GM12864 (cell line): Measurements from ENCODE around the gene IER5.
A peak's percentile ranks its signal among the peaks of the same experiment; 100 is the strongest.
"Not testable (repeated sequence)": the region's sequence is repeated elsewhere in the genome, so short reads cannot be mapped to it uniquely, and the experiment has no call there.

Experiments
- DNase-seq: peaks from one replicate; pipeline ENCODE4 v3.0.0-alpha.2; 2011; ENCODE audit warnings: low read depth
- H3K4me3 ChIP-seq: 2 replicates; pipeline ENCODE4 v1.5.1; 2011; ENCODE audit warnings: mild to moderate bottlenecking, low read depth, low read length, control low read depth
- CTCF ChIP-seq: IDR thresholded peaks from 2 replicates; pipeline ENCODE4 v1.5.1; 2011; ENCODE audit warnings: low read depth, mild to moderate bottlenecking, moderate library complexity, low read length, control low read depth, inconsistent platforms; ENCODE audit errors: missing control alignments

Gene IER5

DNA sequence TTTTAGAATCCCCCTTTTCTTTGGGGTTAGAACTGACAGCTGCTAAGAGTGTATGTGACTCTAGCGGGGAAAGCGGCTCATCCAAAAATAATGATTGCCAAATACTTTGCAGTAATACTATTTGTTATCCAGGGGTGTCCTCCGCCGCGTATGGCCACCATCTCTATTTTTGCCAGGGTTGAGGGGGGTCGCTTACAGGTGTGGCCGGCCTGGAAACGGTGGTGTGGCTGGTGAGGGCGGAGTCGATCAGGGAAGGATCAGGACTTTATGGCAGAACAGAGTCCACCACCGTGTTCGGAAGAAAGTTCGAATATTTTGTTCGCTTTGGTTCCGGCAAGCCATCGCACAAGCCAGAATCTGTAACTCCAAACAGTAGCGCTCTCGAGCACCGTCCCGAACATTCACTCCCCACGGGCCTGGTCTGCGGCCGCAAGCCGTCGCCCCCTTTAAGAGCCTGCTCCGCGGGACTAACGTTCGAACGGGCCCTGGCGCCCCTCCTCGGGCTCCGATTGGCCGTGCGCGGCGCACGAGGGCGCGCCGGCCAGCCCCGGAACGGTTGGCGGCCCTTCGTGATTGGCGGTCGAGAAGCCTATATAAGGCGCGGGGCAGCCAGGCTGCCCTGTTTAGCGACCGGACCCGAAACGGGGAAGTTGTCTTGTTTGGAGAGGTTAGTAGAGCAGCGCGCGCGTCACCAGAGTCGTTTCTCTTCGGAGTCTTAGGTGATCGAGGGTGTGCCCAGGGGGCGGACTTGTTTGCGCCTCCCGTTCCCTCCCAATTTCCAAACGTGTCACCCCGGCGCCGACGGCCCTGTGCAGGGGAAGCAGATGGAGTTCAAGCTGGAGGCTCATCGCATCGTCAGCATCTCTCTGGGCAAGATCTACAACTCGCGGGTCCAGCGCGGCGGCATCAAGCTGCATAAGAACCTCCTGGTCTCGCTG, at the start of gene IER5:
TSS of gene IER5 (plus strand) at position 622 of the 938 bp plus-strand sequence. CDS start at position 825, 203 bp downstream.
- DNase-seq: peak; percentile 93
- TF ChIP-seq CTCF: no peak

DNA sequence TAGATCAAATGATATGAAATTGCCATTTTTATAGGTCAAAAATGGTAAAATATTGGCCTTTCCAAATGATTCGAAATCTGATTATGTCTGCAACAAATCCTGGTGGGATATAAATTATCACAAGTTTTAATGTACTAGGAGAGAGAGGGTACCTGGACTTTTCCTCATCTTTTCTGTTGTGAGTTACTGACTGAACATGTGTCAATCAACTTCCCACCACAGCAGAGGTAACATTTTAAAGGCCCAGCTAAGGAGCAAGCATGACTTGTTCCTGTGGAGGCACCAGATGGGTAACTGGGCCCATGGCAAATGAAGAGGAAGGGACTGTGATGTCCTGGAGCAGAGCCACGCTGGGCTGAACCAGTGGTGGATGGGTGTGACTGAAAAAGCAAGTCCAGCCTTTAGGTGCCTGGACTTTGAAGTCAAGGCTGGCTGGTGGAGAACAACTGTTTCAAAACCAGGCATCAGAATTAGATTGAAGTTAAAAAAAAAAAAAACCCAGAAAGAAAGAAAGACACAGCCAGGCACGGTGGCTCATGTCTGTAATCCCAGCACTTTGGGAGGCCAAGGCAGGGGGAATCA, 48.1 kb upstream of the IER5 start:
- DNase-seq: no peak
- no peak for TF ChIP-seq CTCF
- H3K4me3 ChIP-seq: no peak overlapping the region

More for the DNA sequence above, at the start of gene IER5:
- H3K4me3 ChIP-seq: peak within 1 kb of the TSS; percentile 94

DNA sequence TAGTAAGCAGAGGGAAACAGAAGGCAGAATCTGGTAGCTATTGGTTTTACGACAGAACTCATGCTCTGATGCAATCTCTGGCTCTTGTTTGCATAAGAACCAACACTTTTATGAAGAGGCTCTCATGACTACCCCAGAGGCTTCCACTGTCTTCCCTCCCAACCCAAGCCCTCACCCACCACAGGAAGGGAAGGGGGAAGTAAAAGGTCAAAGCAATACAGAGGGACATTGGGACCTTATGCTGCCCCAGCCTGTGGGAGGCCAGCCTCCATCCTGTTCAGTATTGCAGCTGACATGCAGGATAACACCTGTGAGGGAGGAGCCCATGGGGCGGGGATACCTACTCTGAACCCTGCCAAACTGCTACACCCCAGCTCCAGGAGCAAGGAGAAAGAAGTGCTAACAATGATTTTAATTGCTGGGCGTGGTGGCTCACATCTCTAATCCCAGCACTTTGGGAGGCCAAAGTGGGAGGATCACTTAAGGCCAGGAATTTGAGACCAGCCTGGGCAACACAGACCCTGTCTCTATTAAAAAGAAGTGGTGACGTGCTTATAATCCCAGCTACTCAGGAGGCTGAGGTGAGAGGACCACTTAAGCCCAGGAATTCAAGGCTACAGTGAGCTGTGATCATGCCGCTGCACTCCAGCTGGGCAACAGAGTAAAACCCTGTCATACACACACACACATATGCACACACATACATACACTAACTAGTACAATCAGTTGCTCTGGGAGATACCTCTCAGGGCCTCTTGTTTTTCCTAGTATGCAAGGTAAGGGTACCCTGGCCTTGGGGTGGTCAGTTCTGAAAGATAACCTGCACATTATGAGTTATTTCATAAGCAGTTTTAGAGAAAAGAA, 45.2 kb upstream of the IER5 start:
- no peak for TF ChIP-seq CTCF
- H3K4me3 ChIP-seq: no peak overlapping the region
- no peak for DNase-seq

GRCh38 chr1:181044449-181044966, 44.0 kb upstream of the IER5 start:
- H3K4me3 ChIP-seq: no peak overlapping the region; the same call in 1 of the 2 replicates
- TF ChIP-seq CTCF: no peak
- DNase-seq: no peak

DNA sequence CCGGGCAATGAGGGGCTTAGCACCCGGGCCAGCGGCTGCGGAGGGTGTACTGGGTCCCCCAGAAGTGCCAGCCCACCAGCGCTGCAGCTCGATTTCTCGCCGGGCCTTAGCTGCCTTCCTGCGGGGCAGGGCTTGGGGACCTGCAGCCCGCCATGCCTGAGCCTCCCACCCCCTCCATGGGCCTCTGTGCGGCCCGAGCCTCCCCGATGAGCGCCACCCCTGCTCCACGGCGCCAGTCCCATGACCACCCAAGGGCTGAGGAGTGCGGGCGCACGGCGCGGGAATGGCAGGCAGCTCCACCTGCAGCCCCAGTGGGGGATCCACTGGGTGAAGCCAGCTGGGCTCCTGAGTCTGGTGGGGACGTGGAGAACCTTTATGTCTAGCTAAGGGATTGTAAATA, 42.6 kb upstream of the IER5 start:
- not testable (repeated sequence) for DNase-seq, H3K4me3 ChIP-seq

DNA sequence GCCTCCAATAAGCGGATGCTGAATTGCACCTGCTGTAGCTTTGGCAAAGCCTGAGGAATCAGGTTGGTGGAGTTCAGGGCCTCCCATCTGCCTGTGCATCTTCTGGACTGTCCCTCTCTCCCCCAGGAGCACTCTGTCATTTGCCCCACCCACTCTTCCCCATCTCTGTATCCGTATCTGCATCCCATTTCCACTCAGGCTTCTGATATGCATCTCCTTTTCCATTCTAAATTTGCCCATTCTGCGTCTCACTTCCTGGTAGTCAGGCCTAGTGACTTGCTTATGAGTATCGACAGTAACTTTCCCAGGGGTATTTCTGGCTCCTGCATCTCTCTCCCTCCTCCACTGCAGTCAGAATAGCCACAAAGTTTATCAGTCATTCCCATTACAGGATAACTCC, 39.1 kb upstream of the IER5 start:
- no peak for TF ChIP-seq CTCF
- DNase-seq: no peak
- H3K4me3 ChIP-seq: no peak overlapping the region

DNA sequence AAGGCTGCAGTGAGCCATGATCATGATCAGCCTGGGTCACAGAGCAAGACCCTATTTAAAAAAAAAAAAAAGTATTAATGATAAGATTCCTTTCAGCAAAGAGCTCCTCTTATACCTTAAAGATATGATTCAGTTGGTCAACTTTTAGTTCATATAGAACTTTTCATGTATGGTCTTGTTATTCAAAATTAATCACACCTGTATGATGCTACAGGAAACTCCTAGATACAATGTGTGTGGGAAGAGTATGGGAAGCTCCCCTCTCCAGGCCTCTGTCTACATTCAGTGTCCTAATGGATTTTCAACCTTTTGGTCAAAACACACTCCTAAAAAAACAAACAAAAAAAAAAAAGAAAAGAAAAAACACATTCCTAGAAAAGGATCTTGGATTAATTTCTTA, 37.6 kb upstream of the IER5 start:
- no peak for TF ChIP-seq CTCF
- no peak for DNase-seq
- H3K4me3 ChIP-seq: no peak overlapping the region
